GM11168 (cell line): Measurements from ENCODE around the gene NKTR.

Experiments
- in situ Hi-C: fragments of 300-500 bp; cut with MboI; formaldehyde crosslinking; loops from one replicate; pipeline ENCODE4 v1.12.0; 2022; ENCODE audit warnings: low sequenced_read_pairs; ENCODE audit not compliant: unreplicated experiment

Gene NKTR

GRCh38 chr3:42647821-42648459 is 47.5 kb downstream of the NKTR start:
- in situ Hi-C loops = no loop called here

- in situ Hi-C loops = no loop called here
Measured at GRCh38 chr3:42649006-42649405, 48.5 kb downstream of the NKTR start.

- in situ Hi-C loops = no loop called here
Measured at GRCh38 chr3:42649783-42650182, 49.3 kb downstream of the NKTR start.

GRCh38 chr3:42651248-42652091 is 51.0 kb downstream of the NKTR start:
- in situ Hi-C loops = no loop called here

GRCh38 chr3:42652251-42652610 is 51.7 kb downstream of the NKTR start:
- in situ Hi-C loops = no loop called here

- in situ Hi-C loops = no loop called here
Measured at GRCh38 chr3:42652611-42653302, 52.3 kb downstream of the NKTR start.

- in situ Hi-C loops = no loop called here
Measured at GRCh38 chr3:42653303-42653559, 52.7 kb downstream of the NKTR start.

- in situ Hi-C loops = no loop called here
Measured at GRCh38 chr3:42653560-42654330, 53.3 kb downstream of the NKTR start, which contains the start of gene ZBTB47. TSS of gene ZBTB47 (plus strand) at chr3:42653697. CDS start at chr3:42658356, 4,659 bp downstream.

- in situ Hi-C loops = no loop called here
Measured at GRCh38 chr3:42654331-42655201, 54.1 kb downstream of the NKTR start.

- in situ Hi-C loops = no loop called here
Measured at GRCh38 chr3:42655331-42655888, 54.9 kb downstream of the NKTR start.

GRCh38 chr3:42655980-42656679 is 55.6 kb downstream of the NKTR start:
- in situ Hi-C loops = no loop called here

GRCh38 chr3:42656680-42657610 is 56.5 kb downstream of the NKTR start:
- in situ Hi-C loops = no loop called here

GRCh38 chr3:42657675-42658074 is 57.2 kb downstream of the NKTR start:
- in situ Hi-C loops = no loop called here

GRCh38 chr3:42658091-42658770 is 57.7 kb downstream of the NKTR start:
- in situ Hi-C loops = no loop called here

- in situ Hi-C loops = no loop called here
Measured at GRCh38 chr3:42658771-42659390, 58.4 kb downstream of the NKTR start.

- in situ Hi-C loops = no loop called here
Measured at GRCh38 chr3:42659451-42660130, 59.1 kb downstream of the NKTR start.
